ENCODE results near the gene WASF3. TPM values are rescaled to one million over a fixed set of nuclear protein-coding genes. Genes with fewer than 3 reads are reported as not detected.

The WASF3 gene
- total RNA-seq, 1 donor from 2014 or later: 20.0 TPM

Other genes starting within 250 kb of the WASF3 start
- not detected in 2 replicates for gene GPR12, start 203.1 kb downstream of the WASF3 start, total RNA-seq

All from osteocyte (in vitro differentiated cells).